Neuronal stem cell (in vitro differentiated cells): Measurements from ENCODE around the gene ZNF319.

Experiments used
- DNase-seq: peaks from one replicate; pipeline ENCODE4 v3.0.0-alpha.2; 2013; ENCODE audit warnings: low spot score
- H2AFZ ChIP-seq: one replicate; pipeline ENCODE4 v1.6.1; 2013; ENCODE audit warnings: mild to moderate bottlenecking, low read length, inconsistent platforms
- H2AK5ac ChIP-seq: 2 replicates; pipeline ENCODE4 v1.6.1; 2013; ENCODE audit warnings: low read depth, mild to moderate bottlenecking, inconsistent platforms, low read length, moderate library complexity, mixed read lengths
- H2BK120ac ChIP-seq: 2 replicates; pipeline ENCODE4 v1.6.1; 2013; ENCODE audit warnings: low read depth, mild to moderate bottlenecking, inconsistent platforms, low read length, moderate library complexity, mixed read lengths
- H2BK12ac ChIP-seq: one replicate; pipeline ENCODE4 v1.6.1; 2013; ENCODE audit warnings: low read length, inconsistent platforms
- H2BK15ac ChIP-seq: 2 replicates; pipeline ENCODE4 v1.6.1; 2013; ENCODE audit warnings: mild to moderate bottlenecking, low read length, inconsistent platforms, mixed read lengths
- H2BK5ac ChIP-seq: one replicate; pipeline ENCODE4 v1.6.1; 2013; ENCODE audit warnings: inconsistent platforms, mild to moderate bottlenecking, low read length, moderate library complexity
- H3K14ac ChIP-seq: one replicate; pipeline ENCODE4 v1.6.1; 2013; ENCODE audit warnings: low read length, inconsistent platforms
- H3K18ac ChIP-seq: 2 replicates; pipeline ENCODE4 v1.6.1; 2013; ENCODE audit warnings: low read length, inconsistent platforms
- H3K23ac ChIP-seq: 2 replicates; pipeline ENCODE4 v1.6.1; 2013; ENCODE audit warnings: low read depth, mild to moderate bottlenecking, mixed read lengths, low read length, inconsistent platforms; ENCODE audit not compliant: poor library complexity
- H3K27ac ChIP-seq: replicated peaks from 3 replicates; pipeline ENCODE4 v1.5.1; 2013; ENCODE audit warnings: low read length, inconsistent platforms
- H3K27me3 ChIP-seq, 3 experiments: 2 replicates each; pipeline ENCODE4 v1.6.1; 2013; ENCODE audit warnings: low read length in 3 of 3, mild to moderate bottlenecking in 2 of 3, inconsistent platforms in 1 of 3, low read depth in 1 of 3, mixed read lengths in 1 of 3, moderate library complexity in 1 of 3; ENCODE audit not compliant: control insufficient read depth in 3 of 3, insufficient read depth in 3 of 3
- H3K36me3 ChIP-seq, 2 donors: replicated peaks in 1 of 2; 2 replicates each; pipeline ENCODE4 v1.6.1; 2013; ENCODE audit warnings: low read length in 2 of 2; ENCODE audit not compliant: control insufficient read depth in 2 of 2, insufficient read depth in 2 of 2
- H3K4ac ChIP-seq: 2 replicates; pipeline ENCODE4 v1.6.1; 2013; ENCODE audit warnings: inconsistent platforms, mild to moderate bottlenecking, low read length, moderate library complexity
- H3K4me1 ChIP-seq, 2 donors: 1 replicate in 1 of 2; 2 replicates in 1 of 2; pipeline ENCODE4 v1.6.1; 2013; ENCODE audit warnings: low read length in 2 of 2, low read depth in 1 of 2; ENCODE audit not compliant: control insufficient read depth in 2 of 2, insufficient read depth in 1 of 2
- H3K4me2 ChIP-seq: one replicate; pipeline ENCODE4 v1.6.1; 2013; ENCODE audit warnings: mild to moderate bottlenecking, low read length, inconsistent platforms; ENCODE audit not compliant: insufficient read depth, poor library complexity, severe bottlenecking
- H3K4me3 ChIP-seq, 2 donors: 2 replicates each; pipeline ENCODE4 v1.5.1; 2013; ENCODE audit warnings: low read length in 2 of 2, mild to moderate bottlenecking in 2 of 2, inconsistent platforms in 1 of 2, moderate library complexity in 1 of 2
- H3K79me1 ChIP-seq: one replicate; pipeline ENCODE4 v1.6.1; 2013; ENCODE audit warnings: low read depth, mild to moderate bottlenecking, inconsistent platforms, low read length, moderate library complexity
- H3K9ac ChIP-seq: one replicate; pipeline ENCODE4 v1.6.1; 2013; ENCODE audit warnings: mild to moderate bottlenecking, low read depth, low read length, inconsistent platforms; ENCODE audit not compliant: poor library complexity
- H3K9me3 ChIP-seq, 2 donors: replicated peaks in 1 of 2; 2 replicates each; pipeline versions ENCODE3 to v1.6.1; 2013; ENCODE audit warnings: low read length in 2 of 2, mild to moderate bottlenecking in 2 of 2, inconsistent platforms in 1 of 2, low read depth in 1 of 2, mixed read lengths in 1 of 2, moderate library complexity in 1 of 2; ENCODE audit not compliant: control insufficient read depth in 2 of 2, insufficient read depth in 1 of 2
- H4K8ac ChIP-seq: one replicate; pipeline ENCODE4 v1.6.1; 2013; ENCODE audit warnings: low read depth, mild to moderate bottlenecking, inconsistent platforms, low read length, moderate library complexity
- H4K91ac ChIP-seq: one replicate; pipeline ENCODE4 v1.6.1; 2013; ENCODE audit warnings: low read length, low read depth, mild to moderate bottlenecking, inconsistent platforms; ENCODE audit not compliant: poor library complexity
- WGBS, 2 donors: extraction: QIAGEN DNeasy Blood & Tissue Kit; methylation state at CpG; one replicate each; pipeline ENCODE4 v1.1.7; 2013; ENCODE audit warnings: missing lambda C conversion rate in 2 of 2, mixed read lengths in 1 of 2; ENCODE audit not compliant: insufficient read length in 2 of 2, insufficient replicate concordance in 1 of 2; ENCODE audit errors: extremely low coverage in 2 of 2; 5-methylcytosine and 5-hydroxymethylcytosine counted together

The ZNF319 gene

DNA sequence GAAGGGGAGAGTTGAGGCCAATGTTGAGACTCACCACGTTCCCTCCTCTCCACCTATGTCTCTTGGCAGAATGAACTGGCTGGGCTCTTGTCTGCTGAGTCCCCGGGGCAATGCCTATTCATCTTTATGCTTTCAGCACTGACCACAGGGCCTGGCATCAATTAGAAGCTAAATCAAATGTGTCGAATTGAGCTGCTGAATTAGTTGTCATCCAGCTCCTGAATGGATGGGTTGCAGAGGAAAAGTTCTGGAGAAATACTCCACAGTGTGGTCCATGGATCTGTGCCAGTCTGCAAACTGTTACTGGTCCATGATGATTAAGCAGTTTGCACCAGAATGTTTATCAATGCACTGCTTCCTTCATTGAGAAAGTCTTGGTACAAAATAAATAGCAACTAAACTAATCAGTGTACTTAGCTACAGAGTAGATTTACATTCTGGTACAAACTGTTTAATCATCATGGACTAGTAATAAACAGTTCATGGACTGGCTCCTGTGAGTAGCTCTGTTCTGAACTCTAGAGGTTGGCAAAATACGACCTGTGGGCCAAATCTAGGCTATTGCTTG lies 34.2 kb downstream of the ZNF319 start:
- H3K18ac ChIP-seq: no peak overlapping the region
- no CpG with 5 or more reads among the region's 4 CpGs for WGBS, 2 donors
- no peak overlapping the region for H2BK5ac ChIP-seq

DNA sequence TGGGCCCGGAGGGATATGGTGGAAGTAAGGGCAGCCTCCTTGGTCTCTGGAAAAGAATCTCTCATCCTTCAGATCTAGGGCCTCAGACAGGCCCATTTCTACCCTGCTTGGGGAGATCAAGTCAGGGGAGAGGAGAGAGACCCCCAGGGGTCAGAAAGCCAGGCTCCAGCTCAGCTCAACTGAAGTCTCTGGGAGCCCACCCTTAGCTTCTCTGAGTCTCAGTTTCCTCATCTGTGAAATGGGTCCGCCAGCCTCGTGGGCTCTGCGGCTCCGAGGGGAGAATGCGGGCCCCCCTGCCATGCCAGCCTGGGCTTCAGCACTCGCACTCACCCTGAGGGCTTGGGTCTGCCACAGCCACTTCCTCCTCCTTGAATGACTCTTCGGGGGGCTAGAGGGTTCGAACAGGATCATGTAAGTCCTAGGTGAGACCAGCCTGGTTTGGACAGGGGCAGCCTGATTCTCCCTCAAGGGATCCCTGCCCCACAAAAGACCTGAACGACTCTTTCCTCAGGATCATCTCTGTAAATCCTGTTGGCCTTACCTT lies 36.2 kb downstream of the ZNF319 start:
- DNase-seq: no peak
- no peak overlapping the region for H2AK5ac ChIP-seq
- no peak overlapping the region for H3K27ac ChIP-seq
- H4K8ac ChIP-seq: no peak overlapping the region
- peak overlapping the region; percentile 19 for H3K18ac ChIP-seq
- no peaks in the 10 kb centered on the region for H3K79me1 ChIP-seq
- H3K4ac ChIP-seq: no peak overlapping the region
- no peak overlapping the region for H2BK12ac ChIP-seq
- H3K9ac ChIP-seq: no peak overlapping the region
- no peaks in the 10 kb centered on the region for H3K9me3 ChIP-seq
- no peaks in the 10 kb centered on the region for H3K36me3 ChIP-seq
- no peak overlapping the region for H3K14ac ChIP-seq
- H2BK5ac ChIP-seq: no peak overlapping the region
- H3K27me3 ChIP-seq: peaks cover 0 to 25% (median 0%) of the 10 kb centered on the region in 3 experiments
- H3K4me2 ChIP-seq: no peak overlapping the region
- H3K23ac ChIP-seq: no peak overlapping the region
- WGBS, 2 donors: no CpG with 5 or more reads among the region's 10 CpGs
- no peaks in the 10 kb centered on the region for H3K4me1 ChIP-seq
- H2BK15ac ChIP-seq: no peak overlapping the region
- H3K4me3 ChIP-seq: no peak overlapping the region
- no peak overlapping the region for H2BK120ac ChIP-seq
- no peak overlapping the region for H2AFZ ChIP-seq
- H4K91ac ChIP-seq: no peak overlapping the region

More for the DNA sequence above, 34.2 kb downstream of the ZNF319 start:
- no peaks in the 10 kb centered on the region for H3K36me3 ChIP-seq
- DNase-seq: no peak
- peaks cover 0 to 8% of the 10 kb centered on the region in 2 donors for H3K4me1 ChIP-seq
- no peak overlapping the region for H3K9ac ChIP-seq
- H2AFZ ChIP-seq: no peak overlapping the region
- peaks cover 0 to 17% (median 0%) of the 10 kb centered on the region in 3 experiments for H3K27me3 ChIP-seq
- H4K91ac ChIP-seq: no peak overlapping the region
- no peak overlapping the region for H2BK120ac ChIP-seq
- no peak overlapping the region for H3K27ac ChIP-seq
- H3K79me1 ChIP-seq: no peaks in the 10 kb centered on the region
- H3K4ac ChIP-seq: no peak overlapping the region
- no peak overlapping the region for H2BK15ac ChIP-seq
- no peaks in the 10 kb centered on the region for H3K9me3 ChIP-seq
- no peak overlapping the region for H4K8ac ChIP-seq
- no peak overlapping the region for H3K4me3 ChIP-seq
- no peak overlapping the region for H3K14ac ChIP-seq
- H3K23ac ChIP-seq: no peak overlapping the region
- no peak overlapping the region for H2AK5ac ChIP-seq
- H2BK12ac ChIP-seq: no peak overlapping the region
- no peak overlapping the region for H3K4me2 ChIP-seq

DNA sequence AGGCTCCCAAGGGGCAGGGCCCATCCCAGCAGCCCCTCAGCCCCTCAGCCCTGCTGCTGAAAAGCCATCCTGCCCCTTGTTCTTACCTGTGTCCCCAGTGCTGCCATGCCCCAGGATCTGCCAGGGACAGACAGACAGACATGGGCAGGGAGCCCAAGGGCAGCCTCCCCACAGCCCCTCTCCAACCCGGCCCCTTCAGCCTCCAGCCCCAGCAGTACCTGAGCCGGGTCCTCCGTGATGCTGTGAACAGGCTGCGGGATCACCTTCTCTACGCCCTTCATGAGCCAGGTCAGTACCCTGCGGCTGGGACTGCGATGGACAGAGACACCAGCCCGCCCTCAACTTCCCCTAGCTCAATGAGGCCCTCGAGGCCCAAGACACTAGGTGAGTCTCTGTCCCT lies 37.7 kb downstream of the ZNF319 start:
- Histone ChIP-seq H2BK120ac (no peak overlapping the region), H3K79me1 (no peaks in the 10 kb centered on the region), H3K18ac (peak overlapping the region; percentile 88), H3K36me3 (no peaks in the 10 kb centered on the region), H3K4me2 (no peak overlapping the region), H3K23ac (no peak overlapping the region), H3K4me3 (no peak overlapping the region), H3K4me1 (peaks cover 0 to 4% of the 10 kb centered on the region in 2 donors), H3K9me3 (peaks cover 0 to 3% of the 10 kb centered on the region in 2 donors), H3K9ac (no peak overlapping the region), H4K91ac (no peak overlapping the region), H2BK5ac (no peak overlapping the region), H2BK12ac (no peak overlapping the region), H3K27ac (no peak overlapping the region), H3K27me3 (peaks cover 0 to 25% (median 0%) of the 10 kb centered on the region in 3 experiments), H2BK15ac (no peak overlapping the region), H2AK5ac (no peak overlapping the region), H3K4ac (no peak overlapping the region), H2AFZ (no peak overlapping the region), H4K8ac (no peak overlapping the region), H3K14ac (no peak overlapping the region)
- no peak for DNase-seq
- no CpG with 5 or more reads among the region's 9 CpGs for WGBS, 2 donors

DNA sequence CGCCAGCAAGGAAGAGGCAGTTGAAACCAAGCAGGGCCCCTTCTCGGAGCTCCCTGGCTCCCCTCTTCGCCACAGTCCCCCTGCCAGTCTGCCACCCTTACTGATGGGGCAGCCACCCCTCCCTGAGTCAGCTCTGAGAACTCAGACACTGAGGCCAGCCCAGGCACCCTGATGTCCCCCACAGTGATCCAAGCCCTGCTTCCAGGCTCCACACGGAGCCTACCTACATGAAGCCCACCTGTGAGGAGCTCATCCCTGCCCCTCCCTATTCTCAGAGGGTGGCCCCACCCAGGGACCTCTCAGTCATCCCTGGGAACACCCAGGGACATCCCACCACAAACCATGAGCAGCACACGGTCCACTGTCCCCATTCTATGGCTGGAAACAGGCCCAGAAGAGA lies 38.4 kb downstream of the ZNF319 start:
- peaks cover 0 to 3% of the 10 kb centered on the region in 2 donors for H3K9me3 ChIP-seq
- no peak overlapping the region for H3K9ac ChIP-seq
- H2BK120ac ChIP-seq: no peak overlapping the region
- H3K18ac ChIP-seq: peak overlapping the region; percentile 35
- WGBS, 2 donors: no CpG with 5 or more reads among the region's 5 CpGs
- no peaks in the 10 kb centered on the region for H3K36me3 ChIP-seq
- H2BK15ac ChIP-seq: no peak overlapping the region
- H3K23ac ChIP-seq: no peak overlapping the region
- H3K14ac ChIP-seq: peak overlapping the region; percentile 47
- no peak overlapping the region for H3K4ac ChIP-seq
- H2AK5ac ChIP-seq: peak overlapping the region; percentile 85
- H4K8ac ChIP-seq: no peak overlapping the region
- H2BK12ac ChIP-seq: no peak overlapping the region
- H3K27ac ChIP-seq: no peak overlapping the region
- H3K4me1 ChIP-seq: peaks cover 0 to 4% of the 10 kb centered on the region in 2 donors
- H3K4me2 ChIP-seq: no peak overlapping the region
- no peak overlapping the region for H2AFZ ChIP-seq
- no peak overlapping the region for H4K91ac ChIP-seq
- H3K4me3 ChIP-seq: no peak overlapping the region
- no peaks in the 10 kb centered on the region for H3K79me1 ChIP-seq
- DNase-seq: no peak
- no peak overlapping the region for H2BK5ac ChIP-seq
- H3K27me3 ChIP-seq: peaks cover 0 to 25% (median 0%) of the 10 kb centered on the region in 3 experiments
